B cell (primary cell): ENCODE results near the gene MAFF.

Experiments
- EZH2 ChIP-seq: IDR thresholded peaks from 2 replicates; pipeline ENCODE4 v1.6.1; 2012; ENCODE audit warnings: borderline replicate concordance, low read depth, mild to moderate bottlenecking, moderate library complexity, low read length; ENCODE audit not compliant: insufficient read depth, poor library complexity, severe bottlenecking
- TF ChIP-seq, protein P1 (sequence below): fragments of 200-600 bp; IDR thresholded peaks from one replicate; pipeline ENCODE4 v1.8.0; 2022; ENCODE audit warnings: antibody characterized with exemption, mild to moderate bottlenecking

DNA sequence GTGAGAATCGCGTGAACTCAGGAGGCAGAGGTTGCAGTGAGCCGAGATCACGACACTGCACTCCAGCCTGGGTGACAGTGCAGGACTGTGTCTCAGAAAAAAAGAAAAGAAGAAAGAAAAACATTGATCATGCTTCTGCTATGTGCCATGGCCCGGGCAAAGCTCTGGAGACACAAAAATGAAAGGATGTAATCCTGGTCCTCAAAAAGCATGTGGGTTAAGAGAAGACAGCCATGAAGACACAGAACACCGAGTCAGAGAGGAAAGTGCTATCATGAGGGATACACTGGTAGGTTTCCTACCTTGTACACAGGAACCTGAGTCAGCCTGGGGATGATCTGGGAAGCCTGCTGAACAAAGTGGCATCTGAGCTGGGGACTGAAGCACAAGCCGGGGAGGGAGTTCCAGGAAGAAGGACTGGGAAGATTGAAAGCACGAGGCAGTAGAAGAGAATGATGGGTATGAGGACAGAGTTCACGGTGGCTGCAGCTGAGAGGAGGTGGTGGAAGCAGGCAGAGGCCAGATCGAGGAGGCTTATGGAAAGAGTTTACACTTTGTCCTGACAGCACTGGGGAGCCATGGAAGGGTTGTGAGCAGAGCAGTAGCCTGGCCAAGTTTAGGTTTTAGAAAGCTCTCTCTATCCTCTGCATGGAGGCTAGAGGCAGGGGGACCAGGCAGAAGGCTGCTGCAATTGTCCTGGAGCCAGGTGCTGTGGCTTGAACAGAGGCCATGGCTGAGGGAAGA lies 9.9 kb upstream of the MAFF start:
- TF ChIP-seq, protein P1, sequence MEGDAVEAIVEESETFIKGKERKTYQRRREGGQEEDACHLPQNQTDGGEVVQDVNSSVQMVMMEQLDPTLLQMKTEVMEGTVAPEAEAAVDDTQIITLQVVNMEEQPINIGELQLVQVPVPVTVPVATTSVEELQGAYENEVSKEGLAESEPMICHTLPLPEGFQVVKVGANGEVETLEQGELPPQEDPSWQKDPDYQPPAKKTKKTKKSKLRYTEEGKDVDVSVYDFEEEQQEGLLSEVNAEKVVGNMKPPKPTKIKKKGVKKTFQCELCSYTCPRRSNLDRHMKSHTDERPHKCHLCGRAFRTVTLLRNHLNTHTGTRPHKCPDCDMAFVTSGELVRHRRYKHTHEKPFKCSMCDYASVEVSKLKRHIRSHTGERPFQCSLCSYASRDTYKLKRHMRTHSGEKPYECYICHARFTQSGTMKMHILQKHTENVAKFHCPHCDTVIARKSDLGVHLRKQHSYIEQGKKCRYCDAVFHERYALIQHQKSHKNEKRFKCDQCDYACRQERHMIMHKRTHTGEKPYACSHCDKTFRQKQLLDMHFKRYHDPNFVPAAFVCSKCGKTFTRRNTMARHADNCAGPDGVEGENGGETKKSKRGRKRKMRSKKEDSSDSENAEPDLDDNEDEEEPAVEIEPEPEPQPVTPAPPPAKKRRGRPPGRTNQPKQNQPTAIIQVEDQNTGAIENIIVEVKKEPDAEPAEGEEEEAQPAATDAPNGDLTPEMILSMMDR, result no peak
- no peak for TF ChIP-seq EZH2
